HG02571 (cell line): ENCODE data around the gene NFIA.

Experiments
- ATAC-seq: cut with Tn5 transposase; IDR thresholded peaks from one replicate; pipeline ENCODE4 v1.9.1; 2021; ENCODE audit warnings: mild to moderate bottlenecking, moderate library complexity; ENCODE audit not compliant: unreplicated experiment

NFIA gene

GRCh38 chr1:61419196-61419595 is 336.8 kb downstream of the NFIA start:
- no peak for ATAC-seq

GRCh38 chr1:61419657-61420056 is 337.3 kb downstream of the NFIA start:
- no peak for ATAC-seq

GRCh38 chr1:61420243-61420642 is 337.9 kb downstream of the NFIA start:
- ATAC-seq: no peak

- no peak for ATAC-seq
Observed at GRCh38 chr1:61420909-61421835, 338.8 kb downstream of the NFIA start.

- ATAC-seq: no peak
Observed at GRCh38 chr1:61423643-61424042, 341.3 kb downstream of the NFIA start.

- no peak for ATAC-seq
Observed at GRCh38 chr1:61424382-61424781, 342.0 kb downstream of the NFIA start.

- ATAC-seq: no peak
Observed at GRCh38 chr1:61425040-61425439, 342.7 kb downstream of the NFIA start.

GRCh38 chr1:61426254-61426653 is 343.9 kb downstream of the NFIA start:
- ATAC-seq: no peak

- no peak for ATAC-seq
Observed at GRCh38 chr1:61426885-61427284, 344.5 kb downstream of the NFIA start.

- ATAC-seq: no peak
Observed at GRCh38 chr1:61427510-61427909, 345.1 kb downstream of the NFIA start.

- ATAC-seq: no peak
Observed at GRCh38 chr1:61428146-61428545, 345.8 kb downstream of the NFIA start.

- ATAC-seq: no peak
Observed at GRCh38 chr1:61432616-61433388, 350.4 kb downstream of the NFIA start.

GRCh38 chr1:61433646-61434045 is 351.3 kb downstream of the NFIA start:
- no peak for ATAC-seq

- ATAC-seq: no peak
Observed at GRCh38 chr1:61434276-61434675, 351.9 kb downstream of the NFIA start.

GRCh38 chr1:61435226-61435625 is 352.9 kb downstream of the NFIA start:
- no peak for ATAC-seq

GRCh38 chr1:61436016-61436415 is 353.7 kb downstream of the NFIA start:
- no peak for ATAC-seq

- ATAC-seq: no peak
Observed at GRCh38 chr1:61436491-61437120, 354.2 kb downstream of the NFIA start.

GRCh38 chr1:61439234-61439633 is 356.9 kb downstream of the NFIA start:
- ATAC-seq: no peak

GRCh38 chr1:61441723-61442262 is 359.4 kb downstream of the NFIA start:
- ATAC-seq: no peak

GRCh38 chr1:61442544-61442943 is 360.2 kb downstream of the NFIA start:
- ATAC-seq: no peak

GRCh38 chr1:61444288-61444687 is 361.9 kb downstream of the NFIA start:
- ATAC-seq: no peak
